ENCODE data around the gene SULF2.

GRCh38 chr20:47775841-47776240 lies 9.4 kb downstream of the SULF2 start:
- TF ChIP-seq, protein P1, sequence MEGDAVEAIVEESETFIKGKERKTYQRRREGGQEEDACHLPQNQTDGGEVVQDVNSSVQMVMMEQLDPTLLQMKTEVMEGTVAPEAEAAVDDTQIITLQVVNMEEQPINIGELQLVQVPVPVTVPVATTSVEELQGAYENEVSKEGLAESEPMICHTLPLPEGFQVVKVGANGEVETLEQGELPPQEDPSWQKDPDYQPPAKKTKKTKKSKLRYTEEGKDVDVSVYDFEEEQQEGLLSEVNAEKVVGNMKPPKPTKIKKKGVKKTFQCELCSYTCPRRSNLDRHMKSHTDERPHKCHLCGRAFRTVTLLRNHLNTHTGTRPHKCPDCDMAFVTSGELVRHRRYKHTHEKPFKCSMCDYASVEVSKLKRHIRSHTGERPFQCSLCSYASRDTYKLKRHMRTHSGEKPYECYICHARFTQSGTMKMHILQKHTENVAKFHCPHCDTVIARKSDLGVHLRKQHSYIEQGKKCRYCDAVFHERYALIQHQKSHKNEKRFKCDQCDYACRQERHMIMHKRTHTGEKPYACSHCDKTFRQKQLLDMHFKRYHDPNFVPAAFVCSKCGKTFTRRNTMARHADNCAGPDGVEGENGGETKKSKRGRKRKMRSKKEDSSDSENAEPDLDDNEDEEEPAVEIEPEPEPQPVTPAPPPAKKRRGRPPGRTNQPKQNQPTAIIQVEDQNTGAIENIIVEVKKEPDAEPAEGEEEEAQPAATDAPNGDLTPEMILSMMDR (conservative IDR thresholded peaks at IDR 0.05; ENCODE audit: low read depth, low read length) = no peak
- TF ChIP-seq SMC3 (IDR thresholded peaks at IDR 0.05; ENCODE audit: low read depth, low read length) (no peak), MAZ (IDR thresholded peaks at IDR 0.05; ENCODE audit: borderline replicate concordance, low read depth, low read length) (no peak), NFE2L2 (IDR thresholded peaks at IDR 0.05; ENCODE audit: low read depth, low read length) (no peak), RFX5 (IDR thresholded peaks at IDR 0.05; ENCODE audit: low read depth, low read length) (no peak), CEBPB (IDR thresholded peaks at IDR 0.05; ENCODE audit: low read depth, low read length) (no peak), MAFK (IDR thresholded peaks at IDR 0.05; ENCODE audit: low read depth, low read length) (no peak), BHLHE40 (IDR thresholded peaks at IDR 0.05; ENCODE audit: low read depth, low read length) (no peak), POLR2A (IDR thresholded peaks at IDR 0.05; ENCODE audit: low read depth, low read length) (no peak), RCOR1 (IDR thresholded peaks at IDR 0.05; ENCODE audit: insufficient replicate concordance, low read length) (no peak), USF2 (IDR thresholded peaks at IDR 0.05; ENCODE audit: low read depth, low read length) (no peak), FOS (IDR thresholded peaks at IDR 0.05; ENCODE audit: low read depth, low read length) (no peak), MXI1 (IDR thresholded peaks at IDR 0.05; ENCODE audit: borderline replicate concordance, low read depth, low read length) (no peak)
- TF ChIP-seq, protein P2, sequence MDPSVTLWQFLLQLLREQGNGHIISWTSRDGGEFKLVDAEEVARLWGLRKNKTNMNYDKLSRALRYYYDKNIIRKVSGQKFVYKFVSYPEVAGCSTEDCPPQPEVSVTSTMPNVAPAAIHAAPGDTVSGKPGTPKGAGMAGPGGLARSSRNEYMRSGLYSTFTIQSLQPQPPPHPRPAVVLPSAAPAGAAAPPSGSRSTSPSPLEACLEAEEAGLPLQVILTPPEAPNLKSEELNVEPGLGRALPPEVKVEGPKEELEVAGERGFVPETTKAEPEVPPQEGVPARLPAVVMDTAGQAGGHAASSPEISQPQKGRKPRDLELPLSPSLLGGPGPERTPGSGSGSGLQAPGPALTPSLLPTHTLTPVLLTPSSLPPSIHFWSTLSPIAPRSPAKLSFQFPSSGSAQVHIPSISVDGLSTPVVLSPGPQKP (IDR thresholded peaks at IDR 0.05; ENCODE audit: borderline replicate concordance, low read depth, low read length) = no peak

Measured in IMR-90 (cell line).